ENCODE results near the gene GLIS2.

Gene GLIS2

GRCh38 chr16:4345836-4346781 is 30.2 kb downstream of the GLIS2 start:
- no peak overlapping the region for H3K4me3 ChIP-seq (ENCODE audit: low read depth, low read length)
- DNase-seq (ENCODE audit: low read depth) = no peak

GRCh38 chr16:4347010-4347409 is 31.1 kb downstream of the GLIS2 start:
- no peak overlapping the region for H3K4me3 ChIP-seq (ENCODE audit: low read depth, low read length)
- peak; percentile 39 for DNase-seq (ENCODE audit: low read depth)

DNA sequence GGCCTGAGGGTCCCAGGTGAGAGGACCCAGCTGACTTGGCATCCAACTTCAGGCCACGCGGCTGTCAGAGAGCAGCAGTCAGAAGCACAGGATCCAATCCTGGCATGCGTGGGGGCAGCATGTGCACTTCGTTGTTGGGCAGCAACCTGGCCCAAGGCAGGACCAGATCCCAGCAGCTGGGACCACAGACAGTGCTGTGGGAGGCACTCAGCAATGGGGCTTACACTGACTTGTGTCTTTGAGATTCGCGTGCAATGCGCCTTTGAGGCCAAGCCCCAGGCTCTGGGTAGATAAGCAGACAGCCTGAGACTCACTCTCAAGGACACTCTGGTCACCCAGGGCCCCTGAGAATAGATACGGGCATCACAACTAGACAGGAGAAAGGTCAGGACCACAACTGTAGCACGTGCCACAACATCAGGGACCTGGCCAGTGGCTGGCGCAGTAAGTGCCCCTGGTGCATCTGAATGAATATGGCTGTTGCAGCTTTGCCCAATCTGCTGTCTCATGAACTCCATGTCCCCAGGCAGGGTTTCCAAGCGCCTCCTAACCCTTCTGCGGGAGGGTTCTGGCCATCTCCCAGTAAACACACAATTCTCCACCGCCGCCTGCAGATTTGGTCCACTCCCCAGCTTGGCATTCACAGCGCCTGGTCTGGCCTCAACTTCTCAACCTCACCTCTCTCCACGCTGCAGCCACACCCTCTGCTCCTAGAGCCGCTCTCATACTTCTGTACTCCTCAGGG is 32.1 kb downstream of the GLIS2 start:
- DNase-seq (ENCODE audit: low read depth) = no peak

GRCh38 chr16:4349332-4349731 is 33.5 kb downstream of the GLIS2 start:
- H3K4me3 ChIP-seq (ENCODE audit: low read depth, low read length) = no peak overlapping the region
- DNase-seq (ENCODE audit: low read depth) = no peak

More for the DNA sequence above, 32.1 kb downstream of the GLIS2 start:
- no peak overlapping the region for H3K4me3 ChIP-seq (ENCODE audit: low read depth, low read length)

DNA sequence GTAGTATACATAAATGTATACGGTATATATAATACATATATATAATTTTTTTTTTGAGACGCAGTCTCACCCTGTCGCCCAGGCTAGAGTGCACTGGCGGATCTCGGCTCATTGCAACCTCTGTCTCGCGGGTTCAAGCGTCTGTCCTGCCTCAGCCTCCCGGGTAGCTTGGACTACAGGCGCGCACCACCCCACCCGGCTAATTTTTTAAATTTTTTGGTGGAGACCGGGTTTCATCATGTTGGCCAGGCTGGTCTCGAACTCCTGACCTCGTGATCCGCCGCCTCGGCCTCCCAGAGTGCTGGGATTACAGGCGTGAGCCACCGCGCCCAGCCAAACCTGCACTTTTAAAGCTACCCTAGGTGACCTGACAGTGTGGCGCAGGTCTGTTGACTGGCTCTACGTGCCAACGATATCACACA is 34.5 kb downstream of the GLIS2 start:
- no peak for DNase-seq (ENCODE audit: low read depth)

DNA sequence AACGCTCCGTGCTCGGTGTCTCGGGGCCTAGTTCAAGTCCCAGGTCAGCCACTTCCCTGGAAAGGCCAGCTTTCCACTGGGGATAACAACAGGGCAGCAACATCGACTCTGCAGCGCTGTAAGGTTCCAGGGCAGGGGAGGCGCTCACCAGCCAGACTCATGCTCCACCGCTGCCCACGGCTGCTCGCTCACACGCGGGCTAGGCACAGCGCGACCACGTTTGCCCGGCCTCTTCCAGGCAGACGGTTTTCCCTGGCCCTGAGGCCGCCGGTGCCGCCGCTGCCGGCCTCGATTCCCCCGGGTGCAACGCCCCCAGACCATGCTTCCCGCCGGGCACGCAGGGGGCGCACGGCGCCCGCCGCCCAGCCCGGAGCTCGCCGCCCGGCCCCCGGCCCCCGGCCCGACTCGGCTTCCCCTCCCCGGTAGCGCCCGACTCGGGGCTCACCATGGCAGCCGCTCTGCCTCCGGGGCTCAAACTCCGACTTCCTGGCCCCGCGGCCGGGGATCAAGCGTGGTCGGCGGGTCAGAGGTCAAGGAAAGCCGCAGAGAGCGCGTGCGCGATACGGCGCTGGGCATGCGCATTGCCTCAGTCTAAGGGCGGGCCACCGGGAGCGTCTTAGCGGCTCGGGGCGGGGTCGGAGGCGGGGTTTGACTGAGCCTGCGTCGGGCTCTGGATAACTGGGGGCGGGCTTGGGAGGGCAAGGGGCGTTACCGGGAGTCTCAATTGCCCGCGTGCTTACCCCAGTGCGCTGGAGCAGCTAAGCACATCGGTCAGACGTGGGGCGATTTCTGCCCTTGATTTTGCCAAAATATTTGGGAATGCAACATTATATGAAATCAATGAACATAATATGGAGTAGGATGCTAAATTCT is 35.2 kb downstream of the GLIS2 start, which contains the start of gene PAM16:
Gene PAM16, minus strand, starts transcription at position 535 of the 873 bp plus-strand sequence. Its CDS starts 87 bp downstream, at position 448.
- peak within 1 kb of the TSS; percentile 76 for H3K4me3 ChIP-seq (ENCODE audit: low read depth, low read length)
- DNase-seq (ENCODE audit: low read depth) = peak; percentile 80

More for the DNA sequence above, 34.5 kb downstream of the GLIS2 start:
- H3K4me3 ChIP-seq (ENCODE audit: low read depth, low read length) = peak overlapping the region; percentile 76

DNA sequence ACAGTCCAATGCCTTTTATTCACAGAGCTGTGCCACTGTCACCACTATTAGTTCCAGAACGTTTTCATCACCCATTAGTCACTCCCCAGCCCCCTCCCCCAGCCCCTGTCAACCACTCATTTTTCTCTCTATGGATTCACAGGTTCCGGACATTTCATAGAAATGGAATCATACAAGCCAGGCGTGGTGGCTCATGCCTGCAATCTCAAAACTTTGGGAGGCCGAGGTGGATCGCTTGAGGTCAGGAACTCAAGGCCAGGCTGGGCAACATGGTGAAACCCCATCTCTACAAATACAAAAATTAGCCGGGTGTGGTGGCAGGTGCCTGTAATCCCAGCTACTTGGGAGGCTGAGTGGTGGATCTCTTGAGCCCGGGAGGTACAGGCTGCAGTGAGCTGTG is 36.0 kb downstream of the GLIS2 start:
- no peak for DNase-seq (ENCODE audit: low read depth)
- H3K4me3 ChIP-seq (ENCODE audit: low read depth, low read length) = no peak overlapping the region

DNA sequence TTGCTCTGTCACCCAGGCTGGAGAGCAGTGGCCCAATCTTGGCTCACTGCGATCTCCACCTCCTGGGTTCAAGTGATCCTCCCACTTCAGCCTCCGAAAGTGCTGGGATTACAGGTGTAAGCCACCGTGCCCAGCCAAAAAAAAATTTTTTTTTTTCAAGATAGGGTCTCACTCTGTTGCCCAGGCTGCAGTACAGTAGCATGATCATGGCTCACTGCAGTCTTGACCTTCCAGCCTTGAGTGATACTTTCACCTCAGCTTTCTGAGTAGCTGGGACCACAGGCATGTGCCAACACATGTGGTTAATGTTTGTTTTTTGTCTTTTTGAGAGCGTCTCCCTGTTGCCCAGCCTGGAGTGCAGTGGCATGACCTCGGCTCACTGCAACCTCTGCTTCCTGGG is 37.0 kb downstream of the GLIS2 start:
- DNase-seq (ENCODE audit: low read depth) = no peak
- no peak overlapping the region for H3K4me3 ChIP-seq (ENCODE audit: low read depth, low read length)

DNA sequence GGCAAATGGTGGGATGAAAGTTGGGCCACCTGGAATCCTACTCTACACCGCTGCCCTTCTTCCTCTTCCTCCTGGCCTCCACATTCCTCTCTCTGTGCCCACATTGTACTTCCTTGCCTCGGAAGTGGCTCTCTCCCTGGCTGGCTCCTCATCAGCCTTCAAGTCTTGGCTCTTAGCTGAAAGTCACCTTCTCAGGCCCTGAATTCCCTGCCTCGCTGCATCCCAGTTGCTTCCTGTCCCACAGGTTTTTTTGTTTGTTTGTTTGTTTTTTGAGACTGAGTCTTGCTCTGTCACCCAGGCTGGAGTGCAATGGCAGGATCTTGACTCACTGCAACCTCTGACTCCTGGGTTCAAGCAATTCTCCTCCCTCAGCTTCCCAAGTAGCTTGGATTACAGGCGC is 37.8 kb downstream of the GLIS2 start:
- no peak for DNase-seq (ENCODE audit: low read depth)
- H3K4me3 ChIP-seq (ENCODE audit: low read depth, low read length) = no peak overlapping the region

- no peak for DNase-seq (ENCODE audit: low read depth)
- H3K4me3 ChIP-seq (ENCODE audit: low read depth, low read length) = no peak overlapping the region
These were observed 38.9 kb downstream of the GLIS2 start for GRCh38 chr16:4354512-4355409.

GRCh38 chr16:4356820-4357219 is 41.0 kb downstream of the GLIS2 start:
- DNase-seq (ENCODE audit: low read depth) = no peak
- no peak overlapping the region for H3K4me3 ChIP-seq (ENCODE audit: low read depth, low read length)

DNA sequence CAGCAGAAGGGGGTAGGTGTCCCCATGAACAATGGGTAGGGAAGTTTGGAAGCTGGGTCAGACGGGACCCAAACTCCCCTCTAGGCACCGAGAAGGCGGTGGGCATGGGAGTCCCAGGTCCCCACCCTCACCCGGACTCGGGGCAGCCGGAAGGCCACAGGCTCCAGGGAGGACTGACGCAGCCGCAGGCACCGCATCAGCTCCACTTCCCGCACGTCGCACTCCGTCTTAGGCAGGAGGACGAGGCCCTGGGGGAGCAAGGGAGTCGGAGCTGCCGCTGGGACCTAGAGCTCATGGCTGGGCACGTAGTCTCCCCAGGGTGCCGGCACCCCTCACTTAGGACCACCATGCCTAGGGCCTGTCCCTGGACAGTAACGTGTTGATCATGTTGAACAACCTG is 42.4 kb downstream of the GLIS2 start:
- no peak overlapping the region for H3K4me3 ChIP-seq (ENCODE audit: low read depth, low read length)
- no peak for DNase-seq (ENCODE audit: low read depth)

DNA sequence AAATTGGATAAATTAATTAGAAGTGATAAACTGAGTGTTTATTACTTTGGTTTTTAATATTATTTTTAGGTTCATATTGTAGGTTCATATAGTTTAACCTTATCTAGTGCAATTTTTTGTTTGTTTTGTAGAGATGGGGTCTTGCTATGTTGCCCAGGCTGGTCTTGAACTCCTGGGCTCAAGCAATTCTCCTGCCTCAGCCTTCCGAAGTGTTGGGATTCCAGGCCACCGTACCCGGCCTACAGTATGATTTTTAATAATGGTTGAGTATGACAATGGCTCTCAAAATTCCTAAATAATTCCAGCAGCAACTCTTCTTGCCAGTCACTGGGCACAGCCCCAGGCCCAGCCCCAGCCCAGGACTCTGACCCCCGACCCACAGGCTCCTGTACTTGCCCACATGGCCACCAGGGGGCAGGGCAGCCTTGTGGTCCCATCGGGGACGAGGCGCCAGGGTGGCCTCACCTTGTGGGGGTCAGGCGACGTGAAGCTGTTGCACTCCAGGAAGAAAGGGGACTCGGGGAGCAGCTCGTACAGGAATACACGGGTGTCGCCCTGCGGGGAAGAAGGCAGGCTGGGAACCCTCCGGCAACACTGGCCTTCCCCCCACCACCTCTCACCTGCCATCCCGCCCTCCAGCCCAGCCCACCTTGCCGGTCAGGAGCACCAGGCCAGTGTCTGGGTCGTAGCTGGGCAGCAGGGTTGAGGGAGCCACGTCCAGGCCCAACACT is 43.1 kb downstream of the GLIS2 start:
- DNase-seq (ENCODE audit: low read depth) = no peak
- H3K4me3 ChIP-seq (ENCODE audit: low read depth, low read length) = no peak overlapping the region

DNA sequence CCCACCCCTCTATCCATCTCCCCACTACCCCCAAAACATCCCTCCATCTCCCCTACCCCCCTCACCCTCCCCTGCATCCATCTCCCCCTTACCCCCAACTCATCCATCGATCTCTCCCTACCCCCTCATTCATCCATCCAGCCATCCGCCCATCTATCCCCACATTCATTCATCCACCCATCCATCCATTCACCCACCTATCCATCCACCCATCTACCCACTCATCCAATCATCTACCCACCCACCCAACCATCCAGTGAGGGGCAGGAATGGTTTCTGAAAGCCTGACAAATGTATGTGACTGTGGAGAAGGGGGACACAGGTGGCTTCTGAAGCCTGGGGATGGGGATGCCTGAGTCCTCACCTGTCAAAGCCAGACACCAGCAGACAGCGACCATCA is 44.0 kb downstream of the GLIS2 start:
- H3K4me3 ChIP-seq (ENCODE audit: low read depth, low read length) = no peak overlapping the region
- no peak for DNase-seq (ENCODE audit: low read depth)

GRCh38 chr16:4360538-4361021 is 44.7 kb downstream of the GLIS2 start:
- DNase-seq (ENCODE audit: low read depth) = no peak
- H3K4me3 ChIP-seq (ENCODE audit: low read depth, low read length) = no peak overlapping the region

GRCh38 chr16:4361033-4361943 is 45.4 kb downstream of the GLIS2 start:
- DNase-seq (ENCODE audit: low read depth) = no peak
- H3K4me3 ChIP-seq (ENCODE audit: low read depth, low read length) = no peak overlapping the region

- no peak overlapping the region for H3K4me3 ChIP-seq (ENCODE audit: low read depth, low read length)
- DNase-seq (ENCODE audit: low read depth) = no peak
These were observed 46.1 kb downstream of the GLIS2 start for GRCh38 chr16:4361944-4362311.

Data from skeletal muscle cell (primary cell).